Glutamatergic neuron (in vitro differentiated cells): Measurements from ENCODE around the gene SPATA20. TPM values are rescaled to one million over a fixed set of nuclear protein-coding genes. Genes with fewer than 3 reads are reported as not detected.

Experiments
- DNase-seq: peaks from one replicate; pipeline ENCODE4 v3.0.0; 2022
- H3K27ac Mint-ChIP-seq: one replicate; pipeline ENCODE4 v1.8.0; 2020; ENCODE audit warnings: mild to moderate bottlenecking, mixed read lengths, inconsistent platforms; ENCODE audit not compliant: unreplicated experiment
- H3K27me3 Mint-ChIP-seq: one replicate; pipeline ENCODE4 v1.8.0; 2020; ENCODE audit warnings: mild to moderate bottlenecking, moderate library complexity, mixed read lengths, inconsistent platforms; ENCODE audit not compliant: unreplicated experiment
- H3K36me3 Mint-ChIP-seq: one replicate; pipeline ENCODE4 v1.8.0; 2020; ENCODE audit warnings: mild to moderate bottlenecking, mixed read lengths, inconsistent platforms; ENCODE audit not compliant: unreplicated experiment
- H3K4me1 Mint-ChIP-seq: one replicate; pipeline ENCODE4 v1.8.0; 2020; ENCODE audit warnings: mild to moderate bottlenecking, low read depth, mixed read lengths, inconsistent platforms; ENCODE audit not compliant: unreplicated experiment
- H3K4me3 Mint-ChIP-seq: one replicate; pipeline ENCODE4 v1.8.0; 2020; ENCODE audit warnings: mild to moderate bottlenecking, mixed read lengths, inconsistent platforms; ENCODE audit not compliant: unreplicated experiment
- H3K9me3 Mint-ChIP-seq: one replicate; pipeline ENCODE4 v1.8.0; 2020; ENCODE audit warnings: mild to moderate bottlenecking, moderate library complexity, mixed read lengths, inconsistent platforms; ENCODE audit not compliant: unreplicated experiment
- total RNA-seq: library from RNA; stranded (reverse); fragmentation: NEBNext Ultra II Directional; extraction: Animal tissue kit (Norgen Biotek cat#: 25700); gene quantifications from one replicate; pipeline ENCODE4 v1.2.1, GENCODE V29; 2021; ENCODE audit not compliant: unreplicated experiment
- TF ChIP-seq, protein P1 (sequence below): fragments of 200-600 bp; sonication (generic); IDR thresholded peaks from one replicate; pipeline ENCODE4 v1.5.0; 2021; ENCODE audit not compliant: partially characterized antibody, unreplicated experiment

The SPATA20 gene
- total RNA-seq, 1 donor from 2014 or later = 14.0 TPM

DNA sequence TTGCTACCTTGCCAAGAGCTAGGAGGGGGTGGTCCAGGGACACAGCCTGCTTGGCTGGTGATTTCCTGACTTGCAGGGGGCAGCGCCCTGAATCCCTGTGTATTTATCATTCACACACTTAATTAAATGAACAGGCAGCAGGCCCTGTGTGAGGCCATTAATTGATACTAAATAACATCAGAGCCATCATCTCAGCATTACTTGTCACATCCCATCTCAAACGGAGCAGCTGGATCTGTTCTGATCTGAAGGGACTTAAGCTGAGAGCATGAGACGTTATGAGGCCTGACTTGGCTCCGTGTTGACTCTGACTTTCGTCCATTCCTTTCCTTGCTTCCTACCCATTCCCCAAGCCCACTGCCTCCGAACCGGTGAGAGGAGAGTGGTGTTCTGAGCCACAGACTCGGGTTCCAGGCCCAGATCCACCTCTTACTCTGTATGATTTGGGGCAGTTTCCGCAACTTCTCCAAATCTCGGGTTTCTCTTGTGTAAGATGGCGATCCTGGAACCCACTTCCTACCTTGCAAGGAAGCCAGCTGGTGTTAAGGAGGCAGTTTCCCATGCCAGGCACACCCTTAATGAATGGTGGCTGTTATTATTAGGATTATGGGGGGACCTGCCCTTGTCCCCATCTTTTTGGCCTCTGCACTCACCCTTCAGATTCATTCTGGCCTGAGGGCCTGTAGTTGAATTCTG, 47.3 kb downstream of the SPATA20 start:
- Mint-ChIP-seq H3K36me3 (no peaks in the 10 kb centered on the region), H3K4me3 (no peak overlapping the region), H3K27me3 (peaks cover 13% of the 10 kb centered on the region), H3K9me3 (peaks cover 6% of the 10 kb centered on the region), H3K27ac (no peak overlapping the region), H3K4me1 (peaks cover 27% of the 10 kb centered on the region)
- no peak for DNase-seq
- TF ChIP-seq, protein P1, sequence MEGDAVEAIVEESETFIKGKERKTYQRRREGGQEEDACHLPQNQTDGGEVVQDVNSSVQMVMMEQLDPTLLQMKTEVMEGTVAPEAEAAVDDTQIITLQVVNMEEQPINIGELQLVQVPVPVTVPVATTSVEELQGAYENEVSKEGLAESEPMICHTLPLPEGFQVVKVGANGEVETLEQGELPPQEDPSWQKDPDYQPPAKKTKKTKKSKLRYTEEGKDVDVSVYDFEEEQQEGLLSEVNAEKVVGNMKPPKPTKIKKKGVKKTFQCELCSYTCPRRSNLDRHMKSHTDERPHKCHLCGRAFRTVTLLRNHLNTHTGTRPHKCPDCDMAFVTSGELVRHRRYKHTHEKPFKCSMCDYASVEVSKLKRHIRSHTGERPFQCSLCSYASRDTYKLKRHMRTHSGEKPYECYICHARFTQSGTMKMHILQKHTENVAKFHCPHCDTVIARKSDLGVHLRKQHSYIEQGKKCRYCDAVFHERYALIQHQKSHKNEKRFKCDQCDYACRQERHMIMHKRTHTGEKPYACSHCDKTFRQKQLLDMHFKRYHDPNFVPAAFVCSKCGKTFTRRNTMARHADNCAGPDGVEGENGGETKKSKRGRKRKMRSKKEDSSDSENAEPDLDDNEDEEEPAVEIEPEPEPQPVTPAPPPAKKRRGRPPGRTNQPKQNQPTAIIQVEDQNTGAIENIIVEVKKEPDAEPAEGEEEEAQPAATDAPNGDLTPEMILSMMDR = no peak

DNA sequence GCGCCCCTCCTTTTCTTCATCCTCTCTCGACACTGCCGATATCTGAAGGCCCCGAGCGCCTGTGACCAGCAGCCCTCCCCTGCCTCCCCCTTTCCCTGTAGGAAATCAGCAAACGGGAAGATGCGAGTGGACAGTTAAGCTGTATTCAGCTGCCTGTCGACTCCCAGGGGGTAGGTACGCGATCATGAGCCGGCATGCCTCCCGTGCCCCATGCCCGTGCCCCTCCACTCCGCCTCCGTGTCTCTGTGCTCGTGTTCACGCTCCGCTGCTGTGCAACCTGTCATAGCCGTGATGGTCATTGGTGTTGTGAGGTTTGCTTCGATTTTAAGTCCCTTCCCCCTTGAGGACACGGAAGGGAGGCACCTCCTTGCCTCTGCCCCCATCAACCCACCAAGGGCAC, 47.9 kb downstream of the SPATA20 start:
- H3K4me1 Mint-ChIP-seq = peaks cover 25% of the 10 kb centered on the region
- no peak for DNase-seq
- no peak overlapping the region for H3K27ac Mint-ChIP-seq
- H3K4me3 Mint-ChIP-seq = no peak overlapping the region
- H3K27me3 Mint-ChIP-seq = peaks cover 10% of the 10 kb centered on the region
- TF ChIP-seq, protein P1 = no peak
- H3K9me3 Mint-ChIP-seq = peaks cover 4% of the 10 kb centered on the region
- H3K36me3 Mint-ChIP-seq = no peaks in the 10 kb centered on the region

DNA sequence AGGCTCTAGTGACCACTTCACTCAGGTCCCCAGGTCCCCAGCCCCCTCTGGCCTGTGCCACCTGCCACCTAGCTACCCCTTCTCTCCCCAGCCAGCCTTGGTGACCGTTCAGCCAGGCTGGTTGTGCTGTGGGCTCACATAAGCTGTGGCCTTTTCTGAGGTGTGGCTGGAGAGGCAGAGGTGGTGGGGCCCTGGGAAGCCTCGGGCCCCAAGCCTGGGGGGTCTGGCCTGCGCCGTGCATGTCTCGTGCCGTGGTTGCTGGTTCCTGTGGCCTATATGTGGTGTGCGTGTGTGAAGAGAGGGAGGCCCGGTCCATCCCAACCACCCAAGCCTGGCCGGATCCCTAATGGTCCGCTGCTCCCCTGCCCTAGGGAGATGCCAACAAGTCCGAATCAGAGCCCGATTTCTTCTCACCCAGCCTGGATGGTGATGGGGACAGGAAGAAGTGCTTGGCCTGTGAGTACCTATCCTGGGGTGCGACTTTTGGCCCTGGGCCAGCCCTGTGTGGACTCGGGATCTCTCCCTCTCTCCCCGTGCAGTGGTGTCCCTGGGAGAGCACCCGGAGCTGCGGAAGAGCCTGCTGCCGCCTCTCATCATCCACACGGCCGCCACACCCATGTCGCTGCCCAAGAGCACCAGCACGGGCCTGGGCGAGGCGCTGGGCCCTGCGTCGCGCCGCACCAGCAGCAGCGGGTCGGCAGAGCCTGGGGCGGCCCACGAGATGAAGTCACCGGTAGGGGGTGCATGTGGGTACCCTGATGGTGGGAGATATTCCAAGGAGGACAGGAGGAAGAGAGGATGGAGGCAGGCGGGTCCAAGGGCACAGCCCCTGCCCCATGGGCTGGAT, 49.4 kb downstream of the SPATA20 start:
- H3K27me3 Mint-ChIP-seq = peaks cover 9% of the 10 kb centered on the region

DNA sequence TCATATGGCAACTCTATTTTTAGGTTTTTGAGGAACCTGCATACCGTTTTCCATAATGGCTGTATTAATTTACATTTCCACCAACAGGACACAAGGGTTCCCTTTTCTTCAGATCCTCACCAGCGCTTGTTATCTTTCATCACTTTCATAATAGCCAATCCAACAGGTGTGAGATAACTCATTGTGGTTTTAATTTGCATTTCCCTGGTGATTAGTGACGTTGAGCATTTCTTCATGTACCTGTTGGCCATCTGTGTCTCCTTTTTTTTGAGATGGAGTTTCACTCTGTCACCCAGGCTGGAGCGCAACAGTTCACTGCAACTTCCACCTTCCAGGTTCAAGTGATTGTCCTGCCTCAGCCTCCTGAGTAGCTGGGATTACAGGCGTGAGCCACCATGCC, 51.5 kb downstream of the SPATA20 start:
- TF ChIP-seq, protein P1 = no peak
- Mint-ChIP-seq H3K9me3 (peaks cover 8% of the 10 kb centered on the region), H3K36me3 (no peaks in the 10 kb centered on the region), H3K4me1 (peaks cover 29% of the 10 kb centered on the region), H3K27me3 (peaks cover 7% of the 10 kb centered on the region), H3K4me3 (no peak overlapping the region), H3K27ac (no peak overlapping the region)
- DNase-seq = no peak

More for the DNA sequence above, 49.4 kb downstream of the SPATA20 start:
- Mint-ChIP-seq H3K9me3 (peaks cover 2% of the 10 kb centered on the region), H3K27ac (no peak overlapping the region), H3K4me3 (no peak overlapping the region), H3K4me1 (peaks cover 25% of the 10 kb centered on the region), H3K36me3 (no peaks in the 10 kb centered on the region)
- TF ChIP-seq, protein P1 = peak; percentile 66
- peak; percentile 71 for DNase-seq

DNA sequence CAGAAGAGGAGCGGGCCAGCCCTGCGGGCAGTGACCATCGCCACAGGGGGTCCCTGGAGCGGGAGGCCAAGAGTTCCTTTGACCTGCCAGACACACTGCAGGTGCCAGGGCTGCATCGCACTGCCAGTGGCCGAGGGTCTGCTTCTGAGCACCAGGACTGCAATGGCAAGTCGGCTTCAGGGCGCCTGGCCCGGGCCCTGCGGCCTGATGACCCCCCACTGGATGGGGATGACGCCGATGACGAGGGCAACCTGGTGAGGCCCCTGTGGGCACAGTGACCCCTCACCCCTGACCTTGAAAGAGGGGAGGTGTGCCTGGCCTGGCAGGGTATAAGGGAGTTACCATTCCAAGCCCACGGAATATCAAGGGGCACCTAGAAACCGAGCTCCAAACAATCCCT, 52.6 kb downstream of the SPATA20 start:
- H3K36me3 Mint-ChIP-seq = no peaks in the 10 kb centered on the region
- TF ChIP-seq, protein P1 = no peak
- peaks cover 21% of the 10 kb centered on the region for H3K4me1 Mint-ChIP-seq
- DNase-seq = no peak
- H3K27me3 Mint-ChIP-seq = peaks cover 8% of the 10 kb centered on the region
- H3K9me3 Mint-ChIP-seq = peaks cover 6% of the 10 kb centered on the region
- H3K27ac Mint-ChIP-seq = no peak overlapping the region
- no peak overlapping the region for H3K4me3 Mint-ChIP-seq
